DND-41 (cell line): ENCODE data around the gene ATG13.

Experiments
- CTCF ChIP-seq: IDR thresholded peaks from 2 replicates; pipeline ENCODE4 v1.5.1; 2012; ENCODE audit warnings: borderline replicate concordance, low read length, moderate library complexity, mild to moderate bottlenecking; ENCODE audit not compliant: poor library complexity, severe bottlenecking; ENCODE audit errors: extremely low read depth
- EZH2 ChIP-seq: IDR thresholded peaks from 3 replicates; pipeline ENCODE4 v1.6.1; 2012; ENCODE audit warnings: borderline replicate concordance, low read depth, mild to moderate bottlenecking, moderate library complexity, low read length, inconsistent platforms; ENCODE audit not compliant: severe bottlenecking

GRCh38 chr11:46659908-46660307 lies 42.6 kb downstream of the ATG13 start:
- no peak for TF ChIP-seq CTCF
- no peak for TF ChIP-seq EZH2
